ENCODE measurements around the gene DLGAP1. TPM values are rescaled to one million over a fixed set of nuclear protein-coding genes. Genes with fewer than 3 reads are reported as not detected.

DLGAP1 gene
- total RNA-seq, 1 experiment from 2014 or later, result 10.1 TPM

DNA sequence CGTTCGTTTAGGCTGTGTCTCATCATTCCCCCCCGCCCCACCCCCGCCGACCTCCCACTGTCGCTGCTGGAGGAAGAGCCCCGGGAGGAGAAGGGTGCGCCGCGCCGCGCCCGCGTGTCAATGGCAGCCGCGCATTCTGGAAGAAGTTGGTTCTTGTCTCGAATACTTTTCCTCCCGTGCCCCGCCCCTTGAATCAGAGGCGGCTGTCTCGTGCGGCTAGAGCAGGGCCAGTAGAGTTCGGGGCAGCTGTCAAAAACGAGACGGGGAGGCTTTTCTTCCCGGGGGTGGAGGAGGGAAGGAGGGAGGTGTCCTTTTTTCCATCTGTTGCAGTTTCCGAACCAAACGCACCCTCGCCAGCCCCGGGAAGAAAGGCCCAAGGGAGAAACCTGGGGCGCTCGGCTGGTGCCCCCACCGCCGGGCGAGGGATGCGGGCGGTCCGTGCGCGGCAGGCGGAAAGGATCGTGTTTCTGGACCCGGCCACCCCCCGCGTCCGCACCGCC, 1005.5 kb downstream of the DLGAP1 start:
- H3K36me3 ChIP-seq (replicated peaks; ENCODE audit: control insufficient read depth, insufficient read depth, low read length), result no peaks in the 10 kb centered on the region
- peak; percentile 82 for DNase-seq
- H3K4me3 ChIP-seq (ENCODE audit: insufficient read depth, low read depth, low read length), result peak overlapping the region; percentile 54
- no peaks in the 10 kb centered on the region for H3K27me3 ChIP-seq (ENCODE audit: control insufficient read depth, insufficient read depth, low read length)

DNA sequence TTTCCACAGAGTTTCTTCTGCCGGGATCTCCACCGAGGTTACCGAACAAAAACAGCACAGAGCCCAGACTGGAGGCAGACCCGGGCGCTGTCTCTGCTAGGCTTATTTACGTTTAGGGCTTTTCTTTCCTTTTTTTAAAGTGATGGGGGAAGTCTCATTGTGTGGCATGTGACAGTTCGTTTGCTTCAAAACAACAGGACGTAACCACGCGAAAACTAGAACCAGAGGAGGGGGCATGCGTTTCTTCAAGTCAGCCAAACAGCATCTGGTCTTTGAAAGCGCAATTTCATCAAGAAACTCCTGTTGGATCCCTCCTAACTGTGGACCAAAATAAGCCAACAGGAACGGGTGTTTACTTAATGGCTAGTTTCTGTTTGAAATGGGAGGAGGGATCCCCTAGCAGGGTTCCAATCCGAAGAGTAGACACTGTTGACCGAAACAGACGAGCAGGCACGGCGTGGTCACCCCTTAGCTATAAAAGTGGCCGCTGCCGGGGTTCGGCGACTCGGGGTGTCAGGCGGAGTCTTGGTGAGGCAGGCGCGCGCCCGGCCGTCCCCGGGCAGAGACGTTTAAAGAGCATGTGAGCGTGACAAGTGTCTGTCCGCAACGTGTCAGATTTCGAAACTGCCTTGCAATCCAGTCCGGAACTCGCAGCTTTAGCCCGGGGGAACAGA, 1006.1 kb downstream of the DLGAP1 start:
- Histone ChIP-seq H3K4me3 (ENCODE audit: insufficient read depth, low read depth, low read length) (peak overlapping the region; percentile 54), H3K36me3 (replicated peaks; ENCODE audit: control insufficient read depth, insufficient read depth, low read length) (no peaks in the 10 kb centered on the region), H3K27me3 (ENCODE audit: control insufficient read depth, insufficient read depth, low read length) (no peaks in the 10 kb centered on the region)
- DNase-seq, result peak; percentile 25

DNA sequence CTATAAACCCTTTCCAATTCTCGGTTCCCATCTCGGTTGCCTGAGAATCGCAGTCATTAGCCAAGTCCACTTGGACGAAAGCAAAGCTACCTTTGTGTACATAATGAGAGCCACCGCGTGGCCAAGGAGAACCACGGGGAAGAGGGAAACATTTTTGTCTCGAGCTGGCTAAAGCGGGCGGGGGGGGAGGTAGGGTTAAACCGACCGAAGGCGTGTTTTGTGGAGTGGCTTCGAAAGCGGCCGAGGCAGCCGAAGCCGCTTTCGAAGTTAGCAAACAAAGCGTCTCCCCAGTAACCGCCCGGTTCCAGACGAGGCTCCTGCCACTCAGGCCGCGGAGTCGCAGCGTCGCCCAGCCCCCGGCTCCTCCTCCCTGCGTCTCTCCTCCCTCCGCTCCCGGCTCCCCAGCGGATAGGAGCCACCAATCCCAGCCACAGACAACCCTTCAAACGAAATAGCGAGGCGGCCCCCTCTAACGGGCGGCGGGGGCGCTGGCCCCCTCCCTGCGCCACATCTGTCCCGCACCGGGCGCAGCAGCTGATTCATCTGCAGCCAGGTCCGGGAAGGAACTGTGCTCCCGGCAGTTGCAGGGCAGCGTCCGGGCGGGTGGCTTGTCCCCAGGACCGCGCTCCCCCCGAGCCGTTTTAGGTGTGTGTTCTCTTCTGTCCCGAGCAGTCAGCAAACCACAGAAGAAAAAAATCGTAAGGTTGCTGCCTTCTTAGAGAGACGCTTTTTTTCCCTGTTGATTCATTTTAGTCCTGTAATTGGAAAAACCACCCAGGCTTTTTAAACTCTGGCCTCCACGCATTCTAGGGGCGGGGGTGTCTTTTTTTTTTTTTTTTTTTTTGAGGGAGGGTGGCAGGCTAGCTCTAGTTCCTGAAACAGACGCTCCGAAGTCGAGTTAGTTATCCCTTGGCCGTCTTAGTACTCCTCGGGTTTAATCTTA, 1006.9 kb downstream of the DLGAP1 start:
- Histone ChIP-seq H3K4me3 (ENCODE audit: insufficient read depth, low read depth, low read length) (peak overlapping the region; percentile 54), H3K36me3 (replicated peaks; ENCODE audit: control insufficient read depth, insufficient read depth, low read length) (no peaks in the 10 kb centered on the region), H3K27me3 (ENCODE audit: control insufficient read depth, insufficient read depth, low read length) (no peaks in the 10 kb centered on the region)
- DNase-seq, result peak; percentile 94

DNA sequence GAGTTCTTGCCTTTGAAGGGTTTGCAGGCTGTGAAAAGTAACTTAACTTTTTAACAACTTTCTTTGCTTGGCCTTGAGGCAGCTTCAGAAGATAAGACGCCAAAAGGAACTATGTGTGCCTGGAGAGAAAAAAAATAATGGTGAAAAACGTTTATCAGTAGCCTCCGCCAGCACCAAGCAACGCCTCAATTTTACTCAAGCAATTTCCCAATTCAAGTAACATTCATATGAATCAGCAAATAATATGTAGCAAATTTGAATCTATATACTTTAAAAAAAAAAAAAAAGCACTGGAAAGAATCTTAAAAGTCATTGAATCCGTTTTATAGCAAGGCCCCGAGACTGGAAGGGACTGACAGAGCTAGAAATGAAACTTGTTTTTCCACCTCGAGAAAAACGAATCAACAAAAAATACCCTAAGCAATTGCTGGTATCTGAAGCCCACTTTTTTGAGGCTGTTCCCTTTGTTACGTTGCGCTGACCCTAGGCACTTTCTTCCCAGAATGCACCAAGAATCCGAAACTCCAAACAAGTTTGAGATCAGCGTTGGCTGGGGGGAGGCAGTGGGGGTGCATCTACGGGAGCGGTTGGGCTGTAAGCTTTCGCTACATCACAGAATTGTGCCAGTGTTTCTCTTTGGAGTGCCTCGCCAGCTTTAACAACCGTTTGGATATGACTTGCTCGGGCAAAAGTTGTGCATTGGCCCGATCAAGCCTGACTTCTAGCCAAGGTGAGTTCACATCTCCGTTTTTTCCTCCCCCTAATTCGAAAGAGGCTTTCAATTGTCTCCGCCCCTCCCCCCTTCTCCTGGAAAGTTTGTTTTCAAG, 1007.8 kb downstream of the DLGAP1 start:
- Histone ChIP-seq H3K36me3 (replicated peaks; ENCODE audit: control insufficient read depth, insufficient read depth, low read length) (no peaks in the 10 kb centered on the region), H3K4me3 (ENCODE audit: insufficient read depth, low read depth, low read length) (peak overlapping the region; percentile 54), H3K27me3 (ENCODE audit: control insufficient read depth, insufficient read depth, low read length) (no peaks in the 10 kb centered on the region)
- DNase-seq, result peak; percentile 43

Data from H7 (cell line).